Measurements from ENCODE around the gene HINT3. TPM values are rescaled to one million over a fixed set of nuclear protein-coding genes. Genes with fewer than 3 reads are reported as not detected.
"Not testable (repeated sequence)": the region's sequence is repeated elsewhere in the genome, so short reads cannot be mapped to it uniquely, and the experiment has no call there.

The HINT3 gene
- 81.1 TPM for total RNA-seq

DNA sequence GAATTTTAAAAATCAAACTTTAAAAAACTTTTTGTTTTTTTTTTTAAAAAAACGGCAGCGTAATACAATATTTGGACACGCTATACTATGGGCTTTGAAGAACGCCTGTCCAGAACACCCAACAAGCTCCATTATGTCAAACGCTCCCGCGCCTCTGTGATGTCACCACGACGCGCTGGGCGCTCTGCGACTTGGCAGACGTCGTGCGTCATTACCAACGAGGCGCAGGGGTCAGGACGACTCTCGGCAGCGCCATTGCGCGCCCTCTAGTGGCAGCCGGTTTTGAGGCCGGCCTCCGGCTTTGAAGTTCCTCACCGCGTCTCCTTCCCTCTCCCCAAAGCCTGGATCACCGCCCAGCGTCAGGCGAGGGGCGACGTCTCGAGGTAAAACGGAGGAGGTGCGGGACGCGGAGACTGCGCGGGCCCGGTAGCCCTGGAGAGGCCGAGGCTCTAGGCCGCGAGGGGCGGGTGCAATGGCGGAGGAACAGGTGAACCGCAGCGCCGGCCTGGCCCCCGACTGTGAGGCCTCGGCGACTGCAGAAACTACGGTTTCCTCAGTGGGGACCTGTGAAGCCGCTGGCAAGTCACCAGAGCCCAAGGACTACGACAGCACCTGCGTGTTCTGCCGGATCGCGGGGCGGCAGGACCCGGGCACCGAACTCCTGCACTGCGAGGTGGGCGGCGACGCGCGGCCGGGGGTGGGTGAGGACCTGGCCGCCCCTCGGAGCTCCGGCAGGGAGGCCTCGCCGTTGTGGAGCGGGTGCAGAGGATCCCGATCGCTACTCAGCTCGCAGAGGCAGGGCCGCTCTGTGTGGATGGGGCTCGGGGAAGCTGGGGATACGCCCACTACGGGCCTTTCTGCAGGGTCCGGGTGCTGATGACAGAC, at the start of gene HINT3:
TSS of gene HINT3 (plus strand) at position 265 of the 885 bp plus-strand sequence. CDS start at position 473, 208 bp downstream.
- DNase-seq, result peak; percentile 95

DNA sequence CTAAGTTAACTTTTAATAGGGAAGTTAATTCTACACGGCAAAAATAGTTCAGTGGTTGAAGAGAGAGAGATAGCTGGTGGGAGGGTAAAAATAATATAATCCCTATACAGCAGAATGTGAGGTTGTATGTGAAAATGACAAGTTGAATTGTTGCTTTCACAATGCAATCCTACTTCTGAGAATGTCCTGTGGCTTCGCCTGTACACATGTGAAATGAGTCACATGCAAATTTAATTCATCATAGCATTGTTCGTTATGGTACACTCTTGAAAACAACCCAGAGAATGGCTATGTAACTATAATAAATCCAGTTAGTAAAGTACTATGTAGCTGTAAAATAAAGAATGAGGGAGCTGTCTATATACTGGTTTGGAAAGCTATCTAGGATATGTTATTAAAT, 46.0 kb upstream of the HINT3 start:
- no peak for DNase-seq

DNA sequence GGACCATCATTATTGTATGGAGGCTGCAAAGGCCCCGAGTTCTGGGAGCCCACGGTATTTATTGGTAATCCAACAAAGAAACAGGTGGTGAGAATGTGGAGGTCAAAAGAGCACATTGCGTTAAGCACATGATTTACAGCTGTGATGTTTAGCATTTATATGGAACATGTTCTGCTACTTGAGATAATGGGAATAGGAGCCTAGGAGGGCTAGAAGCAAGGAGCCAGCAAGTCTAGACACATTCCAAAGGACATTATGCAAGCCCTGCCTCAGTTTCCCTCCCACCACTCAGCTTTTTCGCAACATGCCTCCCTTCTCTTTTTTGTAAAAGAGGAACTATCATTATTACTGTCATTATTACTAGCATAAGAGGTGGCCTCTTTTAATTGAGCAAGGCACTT, 45.5 kb upstream of the HINT3 start:
- not testable (repeated sequence) for DNase-seq

DNA sequence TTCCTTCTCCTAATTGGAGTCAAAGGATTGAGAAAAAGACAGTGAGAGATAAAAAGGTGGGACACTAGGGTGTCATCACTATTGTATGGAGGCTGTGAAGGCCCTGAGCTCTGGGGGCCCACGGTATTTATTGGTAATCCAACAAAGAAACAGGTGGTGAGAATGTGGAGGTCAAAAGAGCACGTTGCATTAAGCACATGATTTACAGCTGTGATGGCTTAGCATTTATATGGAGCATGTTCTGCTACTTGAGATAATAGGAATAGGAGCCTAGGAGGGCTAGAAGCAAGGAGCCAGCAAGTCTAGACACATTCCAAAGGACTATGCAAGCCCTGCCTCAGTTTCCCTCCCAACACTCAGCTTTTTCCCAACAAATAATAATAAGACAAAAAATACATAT, 44.1 kb upstream of the HINT3 start:
- not testable (repeated sequence) for DNase-seq

DNA sequence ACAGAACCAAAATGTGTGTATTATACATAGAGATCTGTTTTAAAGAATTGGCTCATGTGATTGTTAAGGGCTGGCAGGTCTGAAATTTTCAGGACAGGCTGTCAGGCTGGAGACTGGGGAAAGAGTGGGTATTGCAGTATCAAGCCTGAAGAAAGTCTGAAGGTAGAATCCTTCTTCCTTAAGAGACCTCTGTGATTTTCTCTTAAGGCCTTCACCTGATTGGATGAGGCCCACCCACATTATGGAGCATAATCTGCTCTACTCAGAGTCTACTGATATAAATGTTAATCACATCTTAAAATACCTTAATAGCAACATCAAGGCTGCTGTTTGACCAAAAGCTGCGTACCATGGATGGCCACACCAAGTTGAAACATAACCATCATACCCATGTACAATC, 43.4 kb upstream of the HINT3 start:
- DNase-seq, result no peak

DNA sequence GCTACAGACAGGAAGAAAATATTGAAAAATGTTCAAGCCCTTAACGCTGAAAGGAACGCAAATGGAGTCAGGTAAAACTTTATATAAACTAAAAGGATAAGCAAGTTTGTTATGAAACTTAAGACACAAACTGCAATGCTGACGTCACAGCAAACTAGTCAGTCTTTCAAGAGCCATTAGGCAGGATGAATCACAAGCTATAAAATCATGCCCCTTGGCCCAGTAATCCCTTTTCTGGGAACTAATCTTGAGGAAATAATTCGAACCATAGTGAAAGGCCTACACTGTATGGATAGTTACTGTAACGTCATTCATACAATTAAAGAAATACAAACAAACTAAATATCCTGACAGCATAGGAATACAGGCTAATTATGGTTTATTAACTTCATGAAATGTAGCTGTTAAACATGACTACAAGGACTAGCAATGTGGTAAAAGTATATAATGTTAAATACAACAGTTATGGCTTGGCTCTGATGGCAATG, 42.7 kb upstream of the HINT3 start:
- no peak for DNase-seq

DNA sequence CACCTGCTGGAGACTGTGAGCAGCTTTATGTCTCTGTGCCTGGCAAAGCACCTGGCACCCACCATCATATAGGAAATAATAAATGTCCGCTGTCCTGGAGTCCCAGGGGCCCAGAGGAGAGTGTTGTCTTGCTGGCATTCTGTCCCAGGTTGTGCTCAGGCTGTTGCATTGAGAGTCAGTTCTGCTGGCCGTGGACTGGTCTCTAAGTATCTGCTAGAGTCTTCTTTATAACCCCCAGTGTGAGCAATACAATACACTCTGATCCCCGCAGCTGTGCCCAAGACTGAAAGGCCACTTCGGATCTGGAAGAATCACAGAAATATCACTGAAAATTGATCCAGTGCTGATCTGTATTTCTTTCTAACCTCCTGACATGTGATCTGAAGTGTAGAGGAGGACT, 38.3 kb upstream of the HINT3 start:
- DNase-seq, result no peak

DNA sequence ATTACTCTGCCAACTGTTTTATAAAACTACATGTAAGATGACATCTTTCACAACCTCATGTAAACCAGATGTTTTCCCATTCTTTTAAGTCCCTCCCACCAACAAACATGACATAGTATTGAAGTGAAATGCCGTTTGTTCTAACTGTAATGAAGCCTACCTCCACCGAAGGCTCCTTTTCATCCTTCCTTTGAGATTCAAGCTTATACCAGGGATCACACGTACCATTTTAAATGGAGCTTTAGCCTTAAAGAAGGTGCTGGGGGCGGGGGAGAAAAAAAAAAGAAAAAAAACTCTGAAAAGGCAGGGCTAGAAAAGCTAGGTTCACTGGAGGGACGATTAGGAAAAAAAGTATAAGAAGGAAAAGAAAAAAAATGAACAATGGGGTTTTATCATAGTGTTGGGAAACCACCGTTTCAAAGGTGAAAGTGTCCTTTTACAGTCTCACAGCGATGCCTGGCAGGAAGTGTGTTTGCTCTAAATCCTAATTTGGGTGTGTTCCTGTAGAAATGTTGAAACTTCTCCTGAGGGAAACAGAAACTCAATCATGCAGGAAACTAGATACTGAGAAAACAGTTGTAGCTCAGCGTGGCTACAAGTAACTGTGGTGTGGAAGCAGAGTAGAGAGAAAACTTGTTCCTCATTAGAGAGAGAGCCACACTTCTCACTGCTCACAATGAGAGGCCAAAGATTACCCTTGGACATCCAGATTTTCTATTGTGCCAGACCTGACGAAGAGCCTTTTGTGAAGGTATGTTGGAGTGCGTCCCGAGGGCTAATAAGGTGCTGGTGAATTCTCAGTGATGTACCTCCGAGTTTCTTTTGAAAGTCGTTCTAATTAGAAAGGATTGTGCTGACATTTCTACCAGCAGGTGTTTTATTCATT, 37.6 kb upstream of the HINT3 start:
- no peak for DNase-seq

DNA sequence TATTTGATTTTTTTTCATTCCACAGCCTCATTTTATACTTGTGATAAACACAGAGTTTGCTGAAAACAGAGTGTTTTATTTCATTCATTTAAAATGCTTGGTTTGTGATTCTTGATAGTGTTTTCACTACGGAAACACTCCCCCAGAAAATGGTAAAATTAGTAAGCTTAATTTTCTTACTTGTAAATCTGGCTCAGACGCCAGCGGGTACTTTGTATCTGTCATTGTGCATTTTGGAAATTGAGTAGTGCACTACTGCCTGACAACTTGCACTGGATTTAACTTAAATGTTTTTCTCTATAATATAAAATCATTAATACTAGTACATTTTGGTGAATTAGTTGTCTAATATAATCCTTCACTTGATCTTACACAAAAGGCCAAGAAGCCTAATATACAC, 37.0 kb upstream of the HINT3 start:
- no peak for DNase-seq

DNA sequence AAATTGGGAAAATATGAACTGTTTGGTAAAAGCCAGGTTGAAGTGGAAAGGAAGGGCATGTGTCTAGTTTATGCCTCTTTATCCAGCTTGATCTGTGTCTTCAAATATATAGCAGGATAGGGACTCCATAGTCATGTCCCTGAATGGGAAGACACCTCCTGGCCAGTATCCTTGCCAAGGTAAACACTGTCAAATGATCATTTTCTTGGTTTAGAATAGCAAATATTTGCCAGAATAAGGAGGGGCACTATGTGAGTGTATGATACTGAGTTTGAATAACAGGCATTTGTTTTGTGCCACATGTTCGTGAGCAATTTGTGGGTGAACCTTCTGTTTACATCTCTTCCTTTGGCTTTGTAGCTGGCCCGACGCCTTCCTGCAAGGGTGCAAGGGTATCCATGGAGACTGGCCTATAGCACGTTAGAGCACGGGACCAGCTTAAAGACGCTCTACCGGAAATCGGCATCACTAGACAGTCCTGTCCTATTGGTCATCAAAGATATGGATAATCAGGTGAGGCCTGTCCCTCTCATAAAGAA, 34.2 kb upstream of the HINT3 start:
- no peak for DNase-seq

DNA sequence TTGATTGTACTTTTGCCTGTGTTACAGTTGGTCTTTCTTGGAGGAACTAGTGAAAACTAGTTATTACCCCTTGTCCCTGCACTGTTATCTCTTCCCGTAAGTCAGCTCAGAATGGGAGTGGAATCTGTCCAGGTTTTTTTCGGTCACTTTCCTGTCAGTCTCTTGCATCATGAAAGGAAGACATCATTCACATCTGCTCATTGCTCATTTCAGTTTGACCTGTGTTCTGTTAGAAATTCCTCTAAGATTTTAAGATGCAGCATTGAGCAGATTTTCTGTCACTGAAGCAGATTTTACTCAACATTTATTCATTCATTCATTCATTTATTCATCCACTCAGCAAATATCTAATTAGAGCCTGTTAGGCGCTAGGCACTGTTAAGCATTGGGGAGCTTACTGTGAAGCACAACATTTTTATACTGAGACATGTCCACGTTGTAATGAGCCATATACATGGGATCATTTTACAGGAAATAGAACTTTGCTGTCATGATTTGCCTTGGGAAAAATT, 33.1 kb upstream of the HINT3 start:
- DNase-seq, result no peak

DNA sequence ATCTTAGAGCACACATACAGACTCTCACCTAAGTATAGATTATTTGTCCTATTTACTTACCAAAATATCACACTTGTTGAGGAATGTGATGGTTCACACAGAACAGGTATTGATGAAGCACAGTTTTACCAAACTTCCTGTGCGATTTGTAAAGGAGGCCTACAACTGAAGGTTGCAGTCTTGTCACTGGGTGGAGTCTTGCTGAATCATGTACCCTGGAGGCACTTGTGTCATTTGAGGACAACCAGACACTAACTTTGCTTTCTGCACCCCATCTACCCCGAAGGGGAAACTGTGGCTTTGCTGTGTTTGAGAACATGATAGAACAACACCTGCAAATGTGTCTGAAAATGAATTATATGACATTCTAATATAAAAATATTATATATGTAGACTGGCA, 32.4 kb upstream of the HINT3 start:
- no peak for DNase-seq

DNA sequence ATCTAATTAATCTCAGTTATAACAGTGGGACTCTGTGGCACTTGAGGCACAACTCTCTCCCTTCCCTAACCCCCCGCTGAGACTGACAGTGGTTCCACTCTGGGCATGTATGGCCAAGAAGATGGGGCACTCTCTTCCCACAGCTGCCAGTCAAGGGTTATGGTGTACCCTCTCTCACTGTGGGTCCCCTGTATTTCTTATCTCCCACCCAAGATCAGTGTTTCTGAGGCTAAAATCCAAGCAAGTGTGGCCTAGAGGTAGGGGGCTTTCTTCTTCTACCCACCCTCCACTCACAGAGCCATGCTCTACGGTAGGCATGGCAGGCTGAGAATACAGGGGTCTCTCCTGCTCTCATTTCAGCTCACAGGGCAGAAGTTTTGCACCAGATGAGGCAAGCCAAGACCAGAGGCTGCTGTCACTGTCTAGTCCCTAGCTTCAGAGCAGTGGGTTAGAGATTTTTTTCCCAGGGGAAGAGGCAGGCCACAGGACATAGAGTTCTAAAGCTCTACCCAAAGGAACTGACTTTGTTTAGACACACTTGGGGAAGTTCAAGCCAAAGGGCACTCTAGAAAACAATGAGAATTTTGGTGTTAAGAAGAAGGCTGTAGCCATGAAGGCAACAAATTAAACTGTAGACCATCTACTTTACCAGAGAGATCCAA, 31.7 kb upstream of the HINT3 start:
- no peak for DNase-seq

DNA sequence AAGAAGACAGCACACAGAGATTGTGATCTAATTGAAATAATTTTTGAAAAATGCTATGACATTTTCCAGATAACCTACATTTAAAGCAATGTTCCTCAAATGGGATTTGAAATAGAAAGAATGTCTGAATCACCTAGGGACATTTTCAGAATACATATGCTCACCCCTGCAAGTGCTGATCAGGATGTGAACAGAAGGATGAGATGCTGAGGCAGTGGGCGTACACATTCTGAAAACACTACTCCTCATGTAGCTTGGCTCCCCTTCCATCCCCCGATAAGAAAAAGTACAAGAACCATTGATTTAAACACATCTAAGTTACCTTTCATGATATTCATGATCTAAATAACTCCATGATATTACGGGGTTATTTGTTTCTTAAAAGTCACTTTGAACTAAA, 29.9 kb upstream of the HINT3 start:
- DNase-seq, result no peak

DNA sequence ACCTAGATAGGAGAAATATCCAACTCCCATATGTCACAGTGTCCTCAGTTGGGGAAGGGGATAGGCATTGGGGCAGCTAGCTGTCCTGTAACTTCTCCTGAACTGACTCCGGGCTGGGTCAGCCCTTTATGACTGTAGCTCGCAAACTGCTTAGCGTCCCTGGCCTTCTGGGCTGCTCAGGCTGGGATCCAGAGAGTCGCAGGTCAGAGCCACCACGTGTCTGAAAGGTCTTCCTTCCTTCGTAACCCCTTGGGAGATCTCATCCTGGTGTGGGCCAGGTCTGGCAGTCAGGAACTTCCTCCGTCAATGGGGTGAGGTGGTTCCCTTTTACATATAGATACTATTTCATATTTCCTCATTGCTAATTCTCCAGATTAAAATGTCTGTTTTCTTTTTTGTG, 28.8 kb upstream of the HINT3 start:
- DNase-seq, result no peak

DNA sequence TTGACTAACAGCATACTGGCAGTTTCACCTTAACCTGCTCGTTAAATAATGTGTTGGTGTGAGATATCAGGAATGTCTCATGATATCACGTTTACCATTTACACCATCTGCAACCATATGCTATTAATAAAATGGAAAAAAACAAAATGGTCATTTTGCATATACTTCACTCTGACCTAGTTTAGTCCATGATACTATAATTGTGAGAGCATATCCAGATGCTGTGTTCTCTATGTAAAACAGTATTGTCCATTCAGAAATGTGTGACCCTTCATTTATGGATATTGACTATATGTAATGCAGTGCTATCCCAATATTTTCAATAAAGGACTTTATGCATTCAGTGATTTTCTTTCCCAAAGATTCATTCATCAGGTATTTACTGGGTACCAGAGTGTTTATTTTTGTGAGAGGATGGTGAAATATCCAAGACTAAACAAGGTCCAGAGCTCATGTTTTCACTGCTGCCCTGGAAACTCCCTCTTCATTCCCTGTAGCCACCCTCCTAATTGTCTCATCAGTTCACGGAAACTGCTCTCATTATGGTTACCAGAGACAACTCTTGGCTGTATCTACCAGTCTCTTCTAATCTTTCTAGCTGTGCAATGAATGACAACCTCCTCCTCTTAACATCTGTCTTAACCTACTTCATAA, 25.7 kb upstream of the HINT3 start:
- no peak for DNase-seq

DNA sequence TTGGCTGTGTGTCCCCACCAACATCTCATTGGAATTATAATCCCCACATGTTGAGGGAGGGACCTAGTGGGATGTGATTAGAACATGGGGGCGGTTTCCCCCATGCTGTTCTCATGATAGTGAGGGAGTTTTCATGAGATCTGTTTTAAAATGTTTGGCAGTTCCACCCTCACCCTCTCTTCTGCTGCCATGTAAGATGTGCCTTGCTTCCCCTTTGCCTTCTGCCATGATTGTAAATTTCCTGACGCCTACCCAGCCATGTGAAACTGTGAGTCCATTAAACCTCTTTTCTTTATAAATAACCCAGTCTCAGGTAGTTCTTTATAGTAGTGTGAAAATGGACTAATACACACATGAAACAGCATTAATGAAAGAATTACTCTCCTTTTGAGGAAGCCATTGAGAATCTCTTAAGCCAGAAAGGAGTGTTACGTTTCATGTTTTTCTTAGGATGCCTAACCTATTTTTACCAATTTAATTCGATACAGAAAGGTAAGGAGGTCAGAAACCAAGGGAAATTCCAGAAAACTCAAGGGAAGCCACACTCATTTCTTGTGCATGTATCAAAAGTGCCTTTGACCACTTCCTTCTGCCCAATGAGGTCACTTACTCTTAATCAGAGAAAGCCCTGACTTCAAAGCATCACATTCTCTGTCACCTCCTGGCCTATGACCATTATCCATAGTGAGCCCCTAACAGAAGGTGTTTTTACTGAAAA, 24.7 kb upstream of the HINT3 start:
- no peak for DNase-seq

DNA sequence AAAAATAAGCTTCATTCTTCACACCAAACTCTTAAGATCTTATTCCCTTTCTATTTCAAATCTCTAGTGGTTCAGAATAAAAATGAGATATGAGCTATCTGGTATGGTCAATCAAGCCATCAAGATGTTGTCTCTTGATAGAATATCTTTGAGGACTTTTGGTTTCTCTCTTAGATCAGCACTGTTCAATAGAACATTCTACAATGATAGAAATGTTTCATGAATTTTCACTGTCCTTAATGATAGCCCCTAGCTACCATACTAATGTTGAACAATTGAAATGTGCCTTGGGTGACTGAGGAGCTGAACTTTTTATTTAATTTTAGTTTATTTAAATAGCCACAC, 24.1 kb upstream of the HINT3 start:
- no peak for DNase-seq

DNA sequence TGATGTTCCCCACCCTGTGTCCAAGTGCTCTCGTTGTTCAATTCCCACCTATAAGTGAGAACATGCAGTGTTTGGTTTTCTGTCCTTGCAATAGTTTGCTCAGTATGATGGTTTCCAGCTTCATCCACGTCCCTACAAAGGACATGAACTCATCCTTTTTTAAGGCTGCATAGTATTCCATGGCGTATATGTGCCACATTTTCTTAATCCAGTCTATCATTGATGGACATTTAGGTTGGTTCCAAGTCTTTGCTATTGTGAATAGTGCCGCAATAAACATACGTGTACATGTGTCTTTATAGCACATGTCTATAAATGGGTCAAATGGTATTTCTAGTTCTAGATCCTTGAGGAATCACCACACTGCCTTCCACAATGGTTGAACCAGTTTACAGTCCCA, 21.1 kb upstream of the HINT3 start:
- not testable (repeated sequence) for DNase-seq

DNA sequence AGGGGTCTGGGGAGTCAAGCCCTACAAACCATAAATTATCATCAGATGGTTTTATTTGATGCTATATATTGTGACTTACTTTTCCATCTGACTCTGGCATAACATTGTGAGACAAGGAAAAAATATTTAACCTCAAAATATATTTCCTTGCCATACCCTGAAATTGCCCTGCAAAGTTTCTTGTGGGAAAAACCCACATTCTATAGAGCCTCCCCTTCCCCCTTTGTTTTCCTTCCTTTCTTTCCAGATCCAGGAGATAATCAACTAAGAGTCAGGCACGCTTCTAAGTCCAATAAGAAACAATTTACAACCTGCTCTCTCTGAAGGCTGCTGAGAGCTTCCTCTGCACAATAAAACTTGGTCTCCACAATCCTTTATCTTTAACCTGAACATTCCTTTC, 17.5 kb upstream of the HINT3 start:
- DNase-seq, result no peak

DNA sequence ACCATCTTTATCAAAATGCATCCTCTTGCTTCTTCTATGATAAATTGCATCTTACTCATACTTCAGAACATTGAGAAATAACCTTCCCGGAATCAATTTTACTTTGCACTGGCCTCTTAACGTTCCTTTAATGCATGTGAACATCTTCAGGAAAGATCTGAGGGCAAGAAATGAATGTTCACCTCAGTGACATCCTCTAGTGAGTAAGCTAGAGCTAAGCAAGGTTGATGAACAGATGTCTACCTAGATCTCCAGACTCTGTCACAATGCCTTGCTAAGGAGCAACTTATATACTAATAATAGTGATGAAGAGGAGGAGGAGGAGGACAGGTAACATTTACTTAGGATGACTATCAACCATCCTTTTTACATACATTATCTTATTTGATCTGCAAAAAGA, 16.8 kb upstream of the HINT3 start:
- no peak for DNase-seq
